Measurements from ENCODE around the gene ALKAL2.

GRCh38 chr2:269356-270030 is 18.4 kb downstream of the ALKAL2 start:
- TF ChIP-seq EZH2 (IDR thresholded peaks at IDR 0.05; ENCODE audit: borderline replicate concordance, low read length) (no peak), CTCF (IDR thresholded peaks at IDR 0.05; ENCODE audit: low read length) (no peak)

Data from OCI-LY1 (cell line).